HG02870 (cell line): ENCODE data around the gene ELOVL2.

Experiments used
- ATAC-seq: cut with Tn5 transposase; IDR thresholded peaks from one replicate; pipeline ENCODE4 v1.9.1; 2021; ENCODE audit warnings: mild to moderate bottlenecking, moderate library complexity; ENCODE audit not compliant: unreplicated experiment

ELOVL2 gene

DNA sequence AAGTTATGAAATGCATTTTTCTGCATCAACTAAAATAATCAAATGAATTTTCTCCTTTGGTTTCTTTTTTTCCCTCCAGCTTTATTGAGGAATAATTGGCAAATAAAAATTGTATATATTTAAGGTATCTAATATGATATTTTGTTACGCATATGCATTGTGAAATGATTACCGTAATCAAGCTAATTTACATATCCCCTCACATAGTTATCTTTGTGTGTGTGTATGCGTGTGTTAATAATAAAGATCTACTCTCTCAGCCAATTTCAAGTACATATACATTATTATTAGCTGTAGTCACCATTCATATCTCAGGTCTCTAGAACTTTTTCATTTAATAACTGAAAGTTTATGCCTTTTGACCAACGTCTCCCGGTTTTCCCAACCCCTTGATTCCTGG is 96.1 kb downstream of the ELOVL2 start:
- ATAC-seq = no peak

DNA sequence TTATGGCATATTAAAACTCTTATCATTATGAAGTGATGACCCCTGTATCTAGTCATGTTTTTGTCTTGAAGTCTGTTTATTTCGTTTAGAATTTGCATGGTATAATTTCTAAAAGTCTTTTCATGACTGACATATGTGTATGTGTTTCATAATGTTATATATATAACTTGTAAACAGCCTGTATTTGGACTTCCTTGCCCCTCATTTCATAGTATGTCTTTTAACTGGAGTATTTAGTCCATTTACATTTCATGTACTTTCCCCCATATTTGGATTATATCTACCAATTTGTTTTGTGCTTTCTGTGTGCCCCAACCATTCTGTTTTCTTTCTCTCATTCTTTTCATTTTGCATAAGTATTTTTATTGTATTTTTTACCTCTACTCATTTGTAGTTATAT is 98.3 kb downstream of the ELOVL2 start:
- ATAC-seq = no peak

DNA sequence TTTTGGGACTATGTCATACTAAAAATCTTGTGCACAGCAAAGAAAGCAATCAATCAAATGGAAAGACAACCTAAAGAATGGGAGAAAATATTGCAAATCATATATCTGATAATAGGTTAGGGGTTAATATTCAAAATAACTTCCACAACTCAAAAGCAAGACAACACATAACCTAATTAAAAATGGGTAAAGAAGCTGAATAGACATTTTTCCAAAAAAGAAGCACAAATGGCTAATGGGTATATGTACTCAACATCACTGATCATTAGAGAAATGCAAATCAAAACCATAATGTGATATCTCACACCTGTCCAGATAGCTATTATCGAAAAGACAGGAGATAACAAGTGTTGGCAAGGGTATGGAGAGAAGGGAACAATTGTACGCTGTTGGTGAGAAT is 104.3 kb downstream of the ELOVL2 start:
- ATAC-seq = no peak

DNA sequence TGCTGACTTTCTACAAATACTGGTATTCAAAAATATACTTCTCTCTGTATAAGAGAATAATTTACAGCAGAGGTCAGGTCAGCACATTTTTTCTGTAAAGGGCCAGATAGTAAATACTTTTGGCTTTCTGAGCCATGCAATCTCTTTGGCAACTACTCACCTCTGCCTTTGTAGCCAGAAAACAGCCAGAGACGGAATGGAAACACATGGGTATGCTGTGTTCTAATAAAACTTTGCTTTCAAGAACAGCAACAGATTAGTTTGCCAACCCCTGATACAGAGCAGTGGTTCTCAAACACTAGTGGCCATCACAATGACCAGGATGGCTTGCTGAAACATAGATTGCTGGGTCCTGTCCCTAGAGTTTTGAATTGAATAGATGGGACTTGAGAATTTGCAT is 111.0 kb downstream of the ELOVL2 start:
- ATAC-seq = no peak
